ENCODE measurements around the gene ACTMAP. TPM values are rescaled to one million over a fixed set of nuclear protein-coding genes. Genes with fewer than 3 reads are reported as not detected.

The ACTMAP gene
- total RNA-seq, 2 donors from 2014 or later = 3.0 to 4.2 TPM

- intact Hi-C loops (cut with DNase I) = no loop called here
- peak in 2 of 4 donors; percentile 36 to 37 for DNase-seq
- 50% methylated on average over 17 of the region's 17 CpGs; no CpG with 5 or more reads in 1 of the 2 donors for WGBS, 2 donors
- H3K4me3 ChIP-seq = no peak overlapping the region
- no peaks in the 10 kb centered on the region for H3K27me3 ChIP-seq
- peaks cover 5% of the 10 kb centered on the region for H3K4me1 ChIP-seq
- no peak overlapping the region for H3K27ac ChIP-seq
- ATAC-seq = peak; percentile 7
- TF ChIP-seq POLR2A (IDR thresholded peaks at IDR 0.05) (no peak), CTCF (IDR thresholded peaks at IDR 0.05) (no peak)
- H3K36me3 ChIP-seq (replicated peaks in 1 of 2; ENCODE audit: insufficient read depth in 1 of 2, low read depth in 2 of 2) = peaks cover 0 to 7% of the 10 kb centered on the region in 2 donors
- H3K9me3 ChIP-seq = no peaks in the 10 kb centered on the region
Observed at GRCh38 chr19:40742477-40742876, 7.8 kb downstream of the ACTMAP start.

GRCh38 chr19:40741527-40742390 is 8.5 kb downstream of the ACTMAP start:
- Histone ChIP-seq H3K9me3 (no peaks in the 10 kb centered on the region), H3K27me3 (no peaks in the 10 kb centered on the region), H3K36me3 (replicated peaks in 1 of 2; ENCODE audit: insufficient read depth in 1 of 2, low read depth in 2 of 2) (peaks cover 0 to 14% of the 10 kb centered on the region in 2 donors), H3K27ac (no peak overlapping the region), H3K4me3 (no peak overlapping the region), H3K4me1 (peaks cover 5% of the 10 kb centered on the region)
- peak; percentile 4 for ATAC-seq
- WGBS, 2 donors = 74 to 82% methylated on average over 9 of the region's 10 CpGs
- DNase-seq = no peak
- TF ChIP-seq POLR2A (IDR thresholded peaks at IDR 0.05) (no peak), CTCF (IDR thresholded peaks at IDR 0.05) (no peak)
- intact Hi-C loops (cut with DNase I) = no loop called here

GRCh38 chr19:40740747-40741146 is 9.5 kb downstream of the ACTMAP start:
- 75 to 81% methylated on average over 5 to 6 of the region's 6 CpGs for WGBS, 2 donors
- H3K27me3 ChIP-seq = no peaks in the 10 kb centered on the region
- TF ChIP-seq CTCF (IDR thresholded peaks at IDR 0.05) (no peak), POLR2A (IDR thresholded peaks at IDR 0.05) (no peak)
- no peak overlapping the region for H3K4me3 ChIP-seq
- intact Hi-C loops (cut with DNase I) = no loop called here
- H3K27ac ChIP-seq = no peak overlapping the region
- ATAC-seq (no peak), DNase-seq (no peak)
- H3K4me1 ChIP-seq = peaks cover 5% of the 10 kb centered on the region
- no peaks in the 10 kb centered on the region for H3K9me3 ChIP-seq
- H3K36me3 ChIP-seq (replicated peaks in 1 of 2; ENCODE audit: insufficient read depth in 1 of 2, low read depth in 2 of 2) = peaks cover 0 to 15% of the 10 kb centered on the region in 2 donors

GRCh38 chr19:40739871-40740703 is 10.2 kb downstream of the ACTMAP start:
- intact Hi-C loops (cut with DNase I) = no loop called here
- ATAC-seq = no peak
- no peak overlapping the region for H3K4me3 ChIP-seq
- H3K27ac ChIP-seq = no peak overlapping the region
- H3K27me3 ChIP-seq = no peaks in the 10 kb centered on the region
- TF ChIP-seq CTCF (IDR thresholded peaks at IDR 0.05) (no peak), POLR2A (IDR thresholded peaks at IDR 0.05) (no peak)
- 85 to 93% methylated on average over 8 to 16 of the region's 16 CpGs for WGBS, 2 donors
- no peaks in the 10 kb centered on the region for H3K9me3 ChIP-seq
- H3K36me3 ChIP-seq (replicated peaks in 1 of 2; ENCODE audit: insufficient read depth in 1 of 2, low read depth in 2 of 2) = peaks cover 0 to 21% of the 10 kb centered on the region in 2 donors
- peaks cover 5% of the 10 kb centered on the region for H3K4me1 ChIP-seq
- DNase-seq = no peak

All from body of pancreas (tissue), 4 donors.